ENCODE results near the gene RND3.

Gene RND3, protein sequence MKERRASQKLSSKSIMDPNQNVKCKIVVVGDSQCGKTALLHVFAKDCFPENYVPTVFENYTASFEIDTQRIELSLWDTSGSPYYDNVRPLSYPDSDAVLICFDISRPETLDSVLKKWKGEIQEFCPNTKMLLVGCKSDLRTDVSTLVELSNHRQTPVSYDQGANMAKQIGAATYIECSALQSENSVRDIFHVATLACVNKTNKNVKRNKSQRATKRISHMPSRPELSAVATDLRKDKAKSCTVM

GRCh38 chr2:150487537-150488429, at the start of gene RND3:
RND3 (minus strand) TSS chr2:150487667; CDS start chr2:150487417, 250 bp downstream.
- peak; percentile 93 for DNase-seq

GRCh38 chr2:150535176-150535575, 47.7 kb upstream of the RND3 start:
- DNase-seq = no peak

GRCh38 chr2:150532879-150533278, 45.4 kb upstream of the RND3 start:
- DNase-seq = no peak

GRCh38 chr2:150532020-150532419, 44.6 kb upstream of the RND3 start:
- no peak for DNase-seq

- no peak for DNase-seq
Measured at GRCh38 chr2:150531591-150531990, 44.1 kb upstream of the RND3 start.

- no peak for DNase-seq
Measured at GRCh38 chr2:150530168-150530567, 42.7 kb upstream of the RND3 start.

- no peak for DNase-seq
Measured at GRCh38 chr2:150528861-150529801, 41.7 kb upstream of the RND3 start.

- no peak for DNase-seq
Measured at GRCh38 chr2:150526827-150527226, 39.4 kb upstream of the RND3 start.

DNA sequence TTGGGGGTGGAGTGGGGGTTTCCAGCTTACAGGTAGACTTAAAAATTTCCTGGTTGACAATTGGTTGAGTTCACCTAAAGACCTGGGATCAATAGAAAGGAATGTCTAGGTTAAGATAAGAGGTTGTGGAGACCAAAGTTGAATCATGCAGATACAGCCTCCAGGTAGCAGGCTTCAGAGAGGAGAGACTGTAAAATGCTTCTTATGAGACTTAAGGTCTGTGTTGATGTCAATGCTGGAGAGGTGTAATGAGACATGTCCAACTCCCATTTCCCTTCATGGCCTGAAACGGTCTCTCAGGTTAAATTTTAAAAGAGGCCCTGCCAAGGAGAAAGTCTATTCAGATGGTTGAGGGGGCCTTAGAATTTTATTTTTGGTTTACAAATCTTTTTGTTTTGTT, 38.5 kb upstream of the RND3 start:
- DNase-seq = no peak

- no peak for DNase-seq
Measured at GRCh38 chr2:150522269-150522668, 34.8 kb upstream of the RND3 start.

- DNase-seq = no peak
Measured at GRCh38 chr2:150520887-150521664, 33.6 kb upstream of the RND3 start.

GRCh38 chr2:150520033-150520432, 32.6 kb upstream of the RND3 start:
- no peak for DNase-seq

DNA sequence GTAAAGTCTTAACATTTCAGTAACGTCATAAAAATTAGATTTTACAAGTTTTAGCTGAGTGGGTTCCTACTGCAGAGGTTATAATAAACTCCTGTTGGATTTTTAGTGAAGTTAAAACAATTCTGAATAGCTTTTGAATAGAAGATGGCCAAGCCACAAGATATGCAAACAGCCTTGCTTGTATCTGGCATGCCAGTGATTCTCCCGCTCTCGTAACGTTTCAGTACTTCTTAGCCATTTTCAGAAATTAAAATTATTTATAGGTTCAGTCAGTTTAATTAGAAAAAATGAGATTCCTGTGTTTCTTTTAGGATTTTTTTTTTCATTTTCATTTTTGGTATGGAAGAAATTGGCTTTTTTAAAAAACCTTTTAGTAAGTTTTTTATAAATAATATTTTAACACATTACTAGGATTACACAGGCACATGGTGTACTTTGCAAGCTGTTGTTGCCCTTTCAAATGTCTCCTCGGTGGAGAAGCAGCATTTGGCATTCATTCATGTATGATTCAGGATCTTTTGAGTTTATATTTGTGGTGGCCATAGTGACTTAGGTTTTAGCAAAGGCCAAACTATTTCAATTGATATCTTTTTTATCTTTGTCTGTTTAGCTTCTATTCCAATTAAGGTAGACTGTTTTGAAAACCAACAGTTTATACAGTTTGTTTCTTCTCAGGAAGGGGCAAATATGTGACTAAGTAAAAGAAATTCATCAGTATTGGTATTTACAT, 30.6 kb upstream of the RND3 start:
- DNase-seq = no peak

- DNase-seq = no peak
Measured at GRCh38 chr2:150513647-150514046, 26.2 kb upstream of the RND3 start.

DNA sequence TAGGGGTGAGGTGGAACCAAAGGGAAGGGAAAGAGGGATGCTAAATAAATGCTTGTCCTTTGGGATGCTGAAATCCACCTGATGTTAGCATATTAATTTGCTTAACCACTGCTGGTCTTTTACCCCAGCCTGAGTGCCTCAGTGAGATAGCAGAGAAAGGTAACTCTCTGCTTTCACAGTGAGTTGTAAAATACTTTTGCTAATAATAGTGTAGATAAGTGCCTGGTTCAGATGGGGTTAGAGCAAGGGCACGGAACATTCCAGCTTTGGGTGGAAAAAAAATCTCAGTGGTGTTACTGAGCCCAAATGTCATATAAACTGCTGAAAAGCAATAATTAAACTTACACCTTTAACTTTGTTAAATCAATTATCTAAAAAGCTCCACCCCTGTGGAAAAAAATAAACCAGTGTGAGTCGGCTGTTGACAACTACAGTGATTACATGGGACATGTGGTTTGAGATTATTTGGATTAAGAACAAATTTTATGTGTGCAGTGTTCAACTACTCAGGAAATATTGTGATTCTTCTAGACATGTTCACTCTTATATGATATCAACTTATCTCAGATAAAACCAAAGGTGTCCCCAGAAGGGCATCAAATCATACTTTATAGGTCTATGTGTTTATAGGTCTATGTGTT, 21.1 kb upstream of the RND3 start:
- DNase-seq = no peak

DNA sequence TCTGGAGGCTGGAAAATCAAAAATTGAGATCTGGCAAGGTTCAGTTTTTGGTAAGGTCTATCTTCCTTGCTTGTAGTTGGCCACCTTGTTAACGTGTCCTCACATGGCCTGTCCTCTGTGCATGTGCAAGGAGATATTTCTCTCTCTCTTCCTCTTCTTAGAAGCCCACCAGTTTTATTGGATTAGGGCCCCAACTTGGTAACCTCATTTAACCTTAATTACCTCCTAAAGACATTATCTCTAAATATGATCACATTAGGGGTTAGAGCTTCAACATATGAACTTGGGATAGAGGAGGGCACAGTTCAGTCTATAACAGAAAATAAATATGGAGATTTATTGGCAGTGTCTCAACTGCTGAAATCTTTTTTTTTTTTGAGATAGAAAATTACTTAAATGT, 19.6 kb upstream of the RND3 start:
- no peak for DNase-seq

- no peak for DNase-seq
Measured at GRCh38 chr2:150505178-150505577, 17.7 kb upstream of the RND3 start.

DNA sequence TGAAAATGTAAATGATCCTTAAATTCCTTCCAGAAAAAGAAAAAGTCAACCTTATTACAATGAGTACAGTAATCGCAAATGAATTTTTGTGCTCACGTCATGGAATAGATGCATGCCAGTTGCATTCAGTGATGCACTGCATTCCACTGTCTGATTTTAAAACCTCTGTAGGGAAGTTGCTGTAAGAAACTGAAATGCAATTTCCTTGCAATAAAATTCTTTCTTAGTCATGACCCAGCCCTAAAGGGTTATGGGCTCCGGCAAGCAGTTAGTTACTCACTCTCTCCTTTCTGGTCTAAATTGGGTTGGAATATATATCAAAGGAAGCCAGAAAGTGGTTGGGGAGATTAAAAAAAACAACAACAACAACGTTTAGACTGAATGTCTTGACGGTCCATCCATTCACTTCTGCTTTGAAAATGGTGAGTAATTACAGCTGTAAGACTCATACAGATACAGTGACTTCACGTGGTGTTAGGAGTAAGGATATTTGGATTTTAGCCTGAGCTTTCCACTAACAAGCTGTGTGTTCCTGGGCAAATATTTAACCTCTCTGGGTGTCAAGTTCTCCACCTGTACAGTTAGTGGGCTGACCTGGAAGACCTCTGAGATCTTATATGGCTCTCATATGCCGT, 8.6 kb upstream of the RND3 start:
- no peak for DNase-seq

- DNase-seq = no peak
Measured at GRCh38 chr2:150495001-150495400, 7.5 kb upstream of the RND3 start.

- no peak for DNase-seq
Measured at GRCh38 chr2:150494234-150494945, 6.9 kb upstream of the RND3 start.
